Thyroid gland (tissue), 4 donors: Measurements from ENCODE around the gene FAM168A. TPM values are rescaled to one million over a fixed set of nuclear protein-coding genes. Genes with fewer than 3 reads are reported as not detected.

Experiments
- DNase-seq, 2 donors: peaks; one replicate each; pipeline ENCODE4 v3.0.0-alpha.2; 2019
- H3K27ac ChIP-seq, 3 donors: fragments of 200-600 bp; sonication (generic); 1 replicate in 2 of 3; 2 replicates in 1 of 3; pipeline ENCODE4 v1.5.1; 2016 to 2019; ENCODE audit warnings: mild to moderate bottlenecking in 1 of 3, moderate library complexity in 1 of 3
- H3K27me3 ChIP-seq: fragments of 200-600 bp; sonication (generic); one replicate; pipeline ENCODE4 v1.5.1; 2019
- H3K36me3 ChIP-seq, 2 donors: fragments of 200-600 bp; sonication (generic); one replicate each; pipeline ENCODE4 v1.5.1; 2016 to 2019
- H3K4me1 ChIP-seq, 2 donors: fragments of 200-600 bp; sonication (generic); one replicate each; pipeline ENCODE4 v1.5.1; 2017 to 2019
- H3K4me3 ChIP-seq, 3 donors: fragments of 200-600 bp; sonication (generic); replicated peaks in 1 of 3; 1 replicate in 2 of 3; 2 replicates in 1 of 3; pipeline ENCODE4 v1.5.1; 2016; ENCODE audit warnings: mild to moderate bottlenecking in 1 of 3
- H3K9me3 ChIP-seq: fragments of 200-600 bp; sonication (generic); one replicate; pipeline ENCODE4 v1.5.1; 2017
- POLR2A ChIP-seq, 2 donors: fragments of 450-650 bp; IDR thresholded peaks; one replicate each; pipeline ENCODE4 v1.6.1; 2017; ENCODE audit warnings: antibody characterized with exemption in 2 of 2, mild to moderate bottlenecking in 2 of 2, moderate library complexity in 1 of 2
- WGBS, 2 donors: methylation state at CpG; one replicate each; pipeline ENCODE4 v1.1.5; 2017; 5-methylcytosine and 5-hydroxymethylcytosine counted together
- intact Hi-C: fragments of 100-400 bp; cut with DNase I; formaldehyde crosslinking; loops from one replicate; pipeline ENCODE4 v1.15.1; 2023
- total RNA-seq, 4 donors: library from RNA; depleted of rRNA; stranded (reverse); fragments of >200 nt; gene quantifications; one replicate each; pipeline ENCODE4 v1.2.3, GENCODE V29; 2016
- TF ChIP-seq, protein P1 (sequence below), 6 experiments: fragments of 200-600 bp in 3 of 6; fragments of 450-650 bp in 3 of 6; sonication (generic) in 3 of 6; IDR thresholded peaks; one replicate each; pipeline ENCODE4 v1.5.1; 2016 to 2019; ENCODE audit warnings: antibody characterized with exemption in 6 of 6, mild to moderate bottlenecking in 2 of 6, inconsistent platforms in 1 of 6, moderate library complexity in 1 of 6

Gene FAM168A
- total RNA-seq, 4 donors from 2014 or later, result 32.7 to 51.0 (median 40.2) TPM

DNA sequence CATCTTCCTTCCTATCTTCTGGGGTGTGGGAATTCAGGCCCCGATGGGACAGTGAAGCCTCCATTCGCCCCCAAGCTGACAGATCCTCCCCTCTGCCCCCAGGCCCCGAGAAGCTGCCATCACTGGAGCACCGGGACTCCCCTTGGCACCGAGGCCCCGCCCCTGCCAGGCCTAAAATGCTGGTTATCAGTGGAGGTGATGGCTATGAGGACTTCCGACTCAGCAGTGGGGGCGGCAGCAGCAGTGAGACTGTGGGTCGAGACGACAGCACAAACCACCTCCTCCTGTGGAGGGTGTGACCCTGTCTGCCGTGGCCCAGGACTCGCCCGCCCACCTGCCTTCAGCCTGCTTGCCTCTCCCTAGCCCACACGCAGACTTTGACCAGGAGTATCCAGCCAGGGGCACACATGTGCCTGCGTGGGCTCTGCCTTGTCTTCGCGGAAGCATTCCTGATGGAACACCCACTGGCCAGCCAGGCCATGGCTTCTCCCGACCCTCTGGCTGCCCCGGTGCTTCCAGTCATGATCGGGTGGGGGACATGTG is 230.4 kb downstream of the FAM168A start:
- Histone ChIP-seq H3K27ac (no peak overlapping the region), H3K27me3 (no peaks in the 10 kb centered on the region), H3K4me1 (no peaks in the 10 kb centered on the region), H3K9me3 (no peaks in the 10 kb centered on the region), H3K36me3 (peaks cover 36 to 41% of the 10 kb centered on the region in 2 donors), H3K4me3 (no peak overlapping the region)
- intact Hi-C loops, result no loop called here
- WGBS, 2 donors, result 83 to 86% methylated on average over 14 of the region's 20 CpGs
- no peak for DNase-seq
- TF ChIP-seq, protein P1, sequence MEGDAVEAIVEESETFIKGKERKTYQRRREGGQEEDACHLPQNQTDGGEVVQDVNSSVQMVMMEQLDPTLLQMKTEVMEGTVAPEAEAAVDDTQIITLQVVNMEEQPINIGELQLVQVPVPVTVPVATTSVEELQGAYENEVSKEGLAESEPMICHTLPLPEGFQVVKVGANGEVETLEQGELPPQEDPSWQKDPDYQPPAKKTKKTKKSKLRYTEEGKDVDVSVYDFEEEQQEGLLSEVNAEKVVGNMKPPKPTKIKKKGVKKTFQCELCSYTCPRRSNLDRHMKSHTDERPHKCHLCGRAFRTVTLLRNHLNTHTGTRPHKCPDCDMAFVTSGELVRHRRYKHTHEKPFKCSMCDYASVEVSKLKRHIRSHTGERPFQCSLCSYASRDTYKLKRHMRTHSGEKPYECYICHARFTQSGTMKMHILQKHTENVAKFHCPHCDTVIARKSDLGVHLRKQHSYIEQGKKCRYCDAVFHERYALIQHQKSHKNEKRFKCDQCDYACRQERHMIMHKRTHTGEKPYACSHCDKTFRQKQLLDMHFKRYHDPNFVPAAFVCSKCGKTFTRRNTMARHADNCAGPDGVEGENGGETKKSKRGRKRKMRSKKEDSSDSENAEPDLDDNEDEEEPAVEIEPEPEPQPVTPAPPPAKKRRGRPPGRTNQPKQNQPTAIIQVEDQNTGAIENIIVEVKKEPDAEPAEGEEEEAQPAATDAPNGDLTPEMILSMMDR (IDR thresholded peaks at IDR 0.05), result no peak
- TF ChIP-seq POLR2A (IDR thresholded peaks at IDR 0.05), result no peak

DNA sequence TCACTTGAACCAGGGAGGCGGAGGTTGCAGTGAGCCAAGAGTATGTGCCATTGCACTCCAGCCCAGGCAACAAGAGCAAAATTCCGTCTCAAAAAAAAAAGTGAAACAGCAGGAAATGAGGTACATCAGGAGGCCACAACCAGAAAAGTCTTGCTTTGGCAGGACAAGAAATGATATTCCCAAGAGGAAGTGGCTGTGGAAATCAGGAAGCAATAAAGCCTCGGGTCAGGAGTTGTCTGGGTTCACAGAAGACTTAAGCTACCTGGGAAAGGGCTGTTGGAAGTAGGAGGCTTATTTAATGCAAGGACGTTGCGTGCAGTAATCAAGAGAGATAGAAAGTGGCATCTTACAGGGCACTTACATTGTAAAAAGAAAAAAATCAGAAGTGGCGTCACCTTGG is 231.0 kb downstream of the FAM168A start:
- no peak for DNase-seq
- TF ChIP-seq POLR2A (IDR thresholded peaks at IDR 0.05), result no peak
- WGBS, 2 donors, result 78 to 79% methylated on average over 6 of the region's 6 CpGs
- intact Hi-C loops, result no loop called here
- H3K4me1 ChIP-seq, result no peaks in the 10 kb centered on the region
- peaks cover 42 to 47% of the 10 kb centered on the region in 2 donors for H3K36me3 ChIP-seq
- H3K9me3 ChIP-seq, result no peaks in the 10 kb centered on the region
- H3K4me3 ChIP-seq, result no peak overlapping the region
- no peak overlapping the region for H3K27ac ChIP-seq
- H3K27me3 ChIP-seq, result no peaks in the 10 kb centered on the region

DNA sequence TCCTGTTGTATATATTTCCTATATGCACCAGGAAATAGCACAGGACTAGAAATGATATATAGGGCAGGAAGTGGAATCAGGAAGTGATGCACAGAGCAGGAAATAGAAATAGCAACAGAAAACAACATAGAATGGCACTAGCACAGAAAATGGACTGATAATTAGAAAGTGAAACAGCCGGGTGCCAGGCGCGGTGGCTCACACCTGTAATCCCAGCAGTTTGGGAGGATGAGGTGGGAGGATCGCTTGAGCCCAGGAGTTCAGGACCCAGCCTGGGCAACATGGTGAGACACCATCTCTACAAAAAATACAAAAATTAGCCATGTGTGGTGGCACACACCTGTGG is 231.7 kb downstream of the FAM168A start:
- Histone ChIP-seq H3K4me3 (no peak overlapping the region), H3K36me3 (peaks cover 48 to 49% of the 10 kb centered on the region in 2 donors), H3K9me3 (no peaks in the 10 kb centered on the region), H3K27ac (no peak overlapping the region), H3K27me3 (no peaks in the 10 kb centered on the region), H3K4me1 (no peaks in the 10 kb centered on the region)
- no peak for DNase-seq
- WGBS, 2 donors, result 77 to 78% methylated on average over 4 of the region's 4 CpGs
- TF ChIP-seq, protein P1 (IDR thresholded peaks at IDR 0.05), result no peak
- no peak for TF ChIP-seq POLR2A (IDR thresholded peaks at IDR 0.05)
- intact Hi-C loops, result no loop called here

DNA sequence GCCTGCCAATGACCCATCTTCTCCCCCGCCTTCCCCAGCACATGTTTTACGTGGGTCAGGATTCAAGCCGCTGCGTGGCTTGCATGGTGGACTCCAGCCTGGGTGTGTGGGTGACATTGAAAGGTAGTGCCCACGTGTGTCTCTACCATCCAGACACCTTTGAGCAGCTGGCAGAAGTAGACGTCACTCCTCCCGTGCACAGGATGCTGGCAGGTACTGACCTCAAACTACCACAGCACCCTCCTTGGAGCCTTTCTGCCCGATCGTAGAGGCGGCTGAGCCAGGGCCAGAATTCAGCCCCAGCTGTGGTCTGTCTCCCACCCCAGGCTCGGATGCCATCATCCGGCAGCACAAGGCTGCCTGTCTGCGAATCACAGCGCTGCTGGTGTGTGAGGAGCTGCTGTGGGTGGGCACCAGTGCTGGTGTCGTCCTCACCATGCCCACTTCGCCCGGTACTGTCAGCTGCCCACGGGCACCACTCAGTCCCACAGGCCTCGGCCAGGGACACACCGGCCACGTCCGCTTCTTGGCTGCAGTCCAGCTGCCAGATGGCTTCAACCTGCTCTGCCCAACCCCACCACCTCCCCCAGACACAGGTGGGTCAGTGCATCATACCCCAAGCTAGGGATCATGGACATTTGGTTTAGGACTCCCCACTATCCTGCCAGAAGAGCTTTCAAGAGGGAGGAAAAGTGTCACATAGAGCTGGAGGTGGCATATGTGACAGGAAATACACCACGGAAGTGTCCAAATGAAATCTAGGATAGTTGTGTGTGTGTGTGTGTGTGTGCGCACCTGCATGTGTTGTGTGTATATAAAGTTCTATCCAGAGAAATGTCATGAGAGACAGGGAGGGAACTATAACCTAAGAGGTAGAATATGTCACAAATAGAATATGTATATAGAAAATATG is 232.3 kb downstream of the FAM168A start:
- Histone ChIP-seq H3K4me3 (no peak overlapping the region), H3K4me1 (no peaks in the 10 kb centered on the region), H3K27me3 (no peaks in the 10 kb centered on the region), H3K9me3 (no peaks in the 10 kb centered on the region), H3K27ac (no peak overlapping the region), H3K36me3 (peaks cover 53 to 54% of the 10 kb centered on the region in 2 donors)
- no peak for DNase-seq
- no peak for TF ChIP-seq POLR2A (IDR thresholded peaks at IDR 0.05)
- TF ChIP-seq, protein P1 (IDR thresholded peaks at IDR 0.05), result no peak
- intact Hi-C loops, result no loop called here
- WGBS, 2 donors, result 85 to 90% methylated on average over 17 to 19 of the region's 24 CpGs

DNA sequence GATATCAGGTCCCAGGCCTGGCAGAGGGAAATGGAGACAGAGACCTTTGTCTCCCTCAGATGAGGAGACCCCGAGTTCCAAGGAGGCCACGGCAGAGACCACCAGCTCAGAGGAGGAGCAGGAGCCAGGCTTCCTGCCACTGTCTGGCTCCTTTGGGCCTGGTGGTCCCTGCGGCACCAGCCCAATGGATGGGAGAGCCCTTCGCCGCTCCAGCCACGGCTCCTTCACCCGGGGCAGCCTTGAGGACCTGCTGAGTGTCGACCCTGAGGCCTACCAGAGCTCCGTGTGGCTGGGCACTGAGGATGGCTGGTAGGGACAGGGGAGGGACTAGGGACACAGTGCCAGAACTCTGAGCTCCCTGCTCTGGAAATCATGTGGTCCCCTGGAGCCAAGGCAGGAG is 234.8 kb downstream of the FAM168A start:
- no peak overlapping the region for H3K27ac ChIP-seq
- intact Hi-C loops, result no loop called here
- no peak for DNase-seq
- no peaks in the 10 kb centered on the region for H3K9me3 ChIP-seq
- TF ChIP-seq, protein P1 (IDR thresholded peaks at IDR 0.05), result no peak
- TF ChIP-seq POLR2A (IDR thresholded peaks at IDR 0.05), result no peak
- peaks cover 59 to 67% of the 10 kb centered on the region in 2 donors for H3K36me3 ChIP-seq
- no peaks in the 10 kb centered on the region for H3K27me3 ChIP-seq
- 93 to 94% methylated on average over 3 to 9 of the region's 9 CpGs for WGBS, 2 donors
- no peak overlapping the region for H3K4me3 ChIP-seq
- H3K4me1 ChIP-seq, result peaks cover 0 to 3% of the 10 kb centered on the region in 2 donors
